HepG2 (cell line): Measurements from ENCODE around the gene EBF4. TPM values are rescaled to one million over a fixed set of nuclear protein-coding genes. Genes with fewer than 3 reads are reported as not detected.

Experiments used
- DNMT3B ChIP-seq: conservative IDR thresholded peaks from 2 replicates; pipeline ENCODE4 v1.6.1; 2016; ENCODE audit warnings: missing biosample characterization, control low read depth
- ELF1 ChIP-seq: sonication (generic); formaldehyde crosslinking; IDR thresholded peaks from 2 replicates; pipeline ENCODE4 v1.4.0; 2020; ENCODE audit warnings: missing genetic modification reagents
- IRF1 ChIP-seq: sonication (generic); formaldehyde crosslinking; IDR thresholded peaks from 2 replicates; pipeline ENCODE4 v1.4.0; 2020; ENCODE audit warnings: low read depth, mild to moderate bottlenecking, missing genetic modification reagents
- KLF6 ChIP-seq: IDR thresholded peaks from 2 replicates; pipeline ENCODE4 v1.8.0; 2016; ENCODE audit warnings: missing biosample characterization, missing genetic modification reagents
- MTF1 ChIP-seq: sonication (generic); formaldehyde crosslinking; IDR thresholded peaks from 2 replicates; pipeline ENCODE4 v1.5.0; 2020; ENCODE audit warnings: missing genetic modification reagents
- NKX3-1 ChIP-seq: sonication (generic); formaldehyde crosslinking; IDR thresholded peaks from 2 replicates; pipeline ENCODE4 v1.5.0; 2020; ENCODE audit warnings: missing genetic modification reagents
- NPAS2 ChIP-seq: sonication (generic); formaldehyde crosslinking; IDR thresholded peaks from 2 replicates; pipeline ENCODE4 v1.8.0; 2022; ENCODE audit warnings: mild to moderate bottlenecking, missing genetic modification reagents, borderline replicate concordance
- PAX8 ChIP-seq: sonication (generic); formaldehyde crosslinking; IDR thresholded peaks from 2 replicates; pipeline ENCODE4 v1.8.0; 2022; ENCODE audit warnings: mild to moderate bottlenecking, missing genetic modification reagents, borderline replicate concordance
- SCMH1 ChIP-seq: sonication (generic); formaldehyde crosslinking; IDR thresholded peaks from 2 replicates; pipeline ENCODE4 v1.9.0; 2021; ENCODE audit warnings: missing genetic modification reagents, mild to moderate bottlenecking, borderline replicate concordance
- SKI ChIP-seq: fragments of 450-650 bp; IDR thresholded peaks from one replicate; pipeline ENCODE4 v1.6.1; 2018; ENCODE audit warnings: mild to moderate bottlenecking; ENCODE audit not compliant: partially characterized antibody
- SOX13 ChIP-seq, 3 experiments: fragments of 450-650 bp in 1 of 3; sonication (generic) in 1 of 3; formaldehyde crosslinking in 1 of 3; IDR thresholded peaks in 2 of 3; conservative IDR thresholded peaks in 1 of 3; 2 replicates each; pipeline versions ENCODE4 v1.5.0 to v1.6.1; 2016 to 2020; ENCODE audit warnings: antibody characterized with exemption in 1 of 3, mild to moderate bottlenecking in 1 of 3, missing compliant biosample characterization in 1 of 3, missing genetic modification reagents in 1 of 3, moderate library complexity in 1 of 3
- SRY ChIP-seq: sonication (generic); formaldehyde crosslinking; IDR thresholded peaks from 2 replicates; pipeline ENCODE4 v1.8.0; 2022; ENCODE audit warnings: mild to moderate bottlenecking, missing genetic modification reagents
- TAF1 ChIP-seq: sonication (generic); formaldehyde crosslinking; IDR thresholded peaks from 2 replicates; pipeline ENCODE4 v1.4.0; 2020; ENCODE audit warnings: missing genetic modification reagents
- TEAD2 ChIP-seq: sonication (generic); formaldehyde crosslinking; IDR thresholded peaks from 2 replicates; pipeline ENCODE4 v1.9.0; 2021; ENCODE audit warnings: missing genetic modification reagents
- ZBTB4 ChIP-seq: sonication (generic); formaldehyde crosslinking; IDR thresholded peaks from 2 replicates; pipeline ENCODE4 v1.4.0; 2020; ENCODE audit warnings: missing genetic modification reagents, mild to moderate bottlenecking, borderline replicate concordance
- ZBTB43 ChIP-seq: sonication (generic); formaldehyde crosslinking; conservative IDR thresholded peaks from 2 replicates; pipeline ENCODE4 v1.4.0; 2020; ENCODE audit warnings: missing genetic modification reagents
- ZC3H4 ChIP-seq: sonication (generic); formaldehyde crosslinking; IDR thresholded peaks from 2 replicates; pipeline ENCODE4 v1.4.0; 2020; ENCODE audit warnings: missing genetic modification reagents, borderline replicate concordance
- ZNF275 ChIP-seq: sonication (generic); formaldehyde crosslinking; IDR thresholded peaks from 2 replicates; pipeline ENCODE4 v1.8.0; 2022; ENCODE audit warnings: missing genetic modification reagents, mild to moderate bottlenecking, inconsistent platforms, borderline replicate concordance
- ZNF501 ChIP-seq: sonication (generic); formaldehyde crosslinking; IDR thresholded peaks from 2 replicates; pipeline ENCODE4 v1.5.1; 2020; ENCODE audit warnings: mild to moderate bottlenecking, moderate library complexity, missing genetic modification reagents
- ZNF550 ChIP-seq: sonication (generic); formaldehyde crosslinking; IDR thresholded peaks from 2 replicates; pipeline ENCODE4 v1.4.0; 2020; ENCODE audit warnings: mild to moderate bottlenecking, missing genetic modification reagents, borderline replicate concordance
- ZNF703 ChIP-seq: sonication (generic); formaldehyde crosslinking; IDR thresholded peaks from 2 replicates; pipeline ENCODE4 v1.5.1; 2020; ENCODE audit warnings: missing genetic modification reagents, mild to moderate bottlenecking, moderate library complexity, borderline replicate concordance
- polyA plus RNA-seq, 8 experiments: library from polyadenylated mRNA; depleted of rRNA in 3 of 8; stranded (reverse) in 7 of 8; unstranded in 1 of 8; fragments of >200 nt; fragmentation: Illumina TruSeq in 4 of 8; extraction: Trizol in 4 of 8; gene quantifications; 2 replicates each; pipeline versions ENCODE4 v1.2.1 to v1.2.3, GENCODE V29; 2011 to 2016; ENCODE audit warnings: low read depth in 4 of 8, missing spikeins in 1 of 8, mixed read lengths in 1 of 8; ENCODE audit not compliant: insufficient read depth in 1 of 8
- total RNA-seq, 5 experiments: library from RNA; depleted of rRNA; stranded (reverse); fragments of >200 nt; fragmentation: Illumina TruSeq; extraction: Trizol; gene quantifications; 2 replicates each; pipeline ENCODE4 v1.2.3, GENCODE V29; 2016; ENCODE audit warnings: low read depth in 1 of 5

Gene EBF4
- total and polyA plus RNA-seq, 2 of the 13 experiments (the other 11 are each of a cell fraction or from before 2014, with no cell fraction given): 0.84 to 2.2 TPM

GRCh38 chr20:2651772-2652723, 40.5 kb upstream of the EBF4 start, which contains the start of gene NOP56 (continued):
- TF ChIP-seq KLF6 (CRISPR knock-in tag) (peak; percentile 95), PAX8 (peak; percentile 99; the same call in 1 of the 2 replicates), ZNF703 (CRISPR knock-in tag) (peak; percentile 94; the same call in 1 of the 2 replicates), SCMH1 (CRISPR knock-in tag) (no peak), DNMT3B (CRISPR knock-in tag) (peak; percentile 91; the same call in 1 of the 2 replicates), ZNF501 (CRISPR knock-in tag) (peak; percentile 98), SKI (peak; percentile 63), SOX13 (IDR thresholded peaks at IDR 0.05) (no peak), SOX13 (CRISPR knock-in tag; conservative IDR thresholded peaks at IDR 0.05 in 1 of 2, IDR thresholded peaks at IDR 0.05 in 1 of 2) (no peak; a peak in 2 of 4 replicates), MTF1 (CRISPR knock-in tag) (peak; percentile 83), ZNF550 (CRISPR knock-in tag) (no peak), TEAD2 (no peak), NPAS2 (no peak), ZNF275 (CRISPR knock-in tag) (peak; percentile 99; the same call in 1 of the 2 replicates), ZBTB43 (peak; percentile 82; the same call in 1 of the 2 replicates), ELF1 (CRISPR knock-in tag) (no peak; the same call in 1 of the 2 replicates), ZC3H4 (CRISPR knock-in tag) (peak; percentile 75), IRF1 (CRISPR knock-in tag) (peak; percentile 88; the same call in 1 of the 2 replicates), NKX3-1 (peak; percentile 88; the same call in 1 of the 2 replicates), SRY (peak; percentile 96; the same call in 1 of the 2 replicates), ZBTB4 (CRISPR knock-in tag) (no peak; the same call in 1 of the 2 replicates), TAF1 (peak; percentile 99)
